ENCODE measurements around the gene LRRC8C. TPM values are rescaled to one million over a fixed set of nuclear protein-coding genes. Genes with fewer than 3 reads are reported as not detected.

LRRC8C gene
- total RNA-seq, 6 donors from 2014 or later: 5.2 to 12.5 (median 11.6) TPM

DNA sequence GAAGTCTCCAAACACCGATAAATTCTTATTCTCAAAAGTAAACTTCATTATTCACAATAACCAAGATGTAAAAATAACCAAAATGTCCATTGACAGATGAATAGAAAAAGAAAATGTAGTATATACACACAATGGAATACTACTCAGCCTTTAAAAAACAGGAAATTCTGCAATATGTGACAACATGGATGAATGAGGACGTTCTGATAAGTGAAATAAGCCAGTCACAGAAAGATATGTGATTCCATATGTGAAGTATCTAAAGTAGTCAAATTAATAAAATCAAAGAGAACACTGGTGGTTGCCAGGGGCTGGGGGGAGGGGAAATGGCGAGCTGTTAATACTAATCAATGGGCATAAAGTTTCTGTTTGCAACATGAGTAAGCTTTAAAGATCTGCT, 36.0 kb downstream of the LRRC8C start:
- no peak for ATAC-seq (ENCODE audit: low FRiP score in 2 of 2)
- Histone ChIP-seq H3K4me3 (no peak overlapping the region), H3K9me3 (no peaks in the 10 kb centered on the region), H3K27ac (peak overlapping the region in 1 of 4 donors; percentile 35), H3K27me3 (no peaks in the 10 kb centered on the region), H3K36me3 (no peaks in the 10 kb centered on the region), H3K4me1 (peaks cover 4 to 19% (median 14%) of the 10 kb centered on the region in 4 donors)
- DNase-seq: no peak
- TF ChIP-seq, protein P1, sequence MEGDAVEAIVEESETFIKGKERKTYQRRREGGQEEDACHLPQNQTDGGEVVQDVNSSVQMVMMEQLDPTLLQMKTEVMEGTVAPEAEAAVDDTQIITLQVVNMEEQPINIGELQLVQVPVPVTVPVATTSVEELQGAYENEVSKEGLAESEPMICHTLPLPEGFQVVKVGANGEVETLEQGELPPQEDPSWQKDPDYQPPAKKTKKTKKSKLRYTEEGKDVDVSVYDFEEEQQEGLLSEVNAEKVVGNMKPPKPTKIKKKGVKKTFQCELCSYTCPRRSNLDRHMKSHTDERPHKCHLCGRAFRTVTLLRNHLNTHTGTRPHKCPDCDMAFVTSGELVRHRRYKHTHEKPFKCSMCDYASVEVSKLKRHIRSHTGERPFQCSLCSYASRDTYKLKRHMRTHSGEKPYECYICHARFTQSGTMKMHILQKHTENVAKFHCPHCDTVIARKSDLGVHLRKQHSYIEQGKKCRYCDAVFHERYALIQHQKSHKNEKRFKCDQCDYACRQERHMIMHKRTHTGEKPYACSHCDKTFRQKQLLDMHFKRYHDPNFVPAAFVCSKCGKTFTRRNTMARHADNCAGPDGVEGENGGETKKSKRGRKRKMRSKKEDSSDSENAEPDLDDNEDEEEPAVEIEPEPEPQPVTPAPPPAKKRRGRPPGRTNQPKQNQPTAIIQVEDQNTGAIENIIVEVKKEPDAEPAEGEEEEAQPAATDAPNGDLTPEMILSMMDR (IDR thresholded peaks at IDR 0.05): no peak
- TF ChIP-seq POLR2A (IDR thresholded peaks at IDR 0.05) (no peak), EP300 (IDR thresholded peaks at IDR 0.05) (no peak), POLR2AphosphoS5 (IDR thresholded peaks at IDR 0.05) (no peak)
- 80 to 82% methylated on average over 3 of the region's 3 CpGs for WGBS, 2 donors

DNA sequence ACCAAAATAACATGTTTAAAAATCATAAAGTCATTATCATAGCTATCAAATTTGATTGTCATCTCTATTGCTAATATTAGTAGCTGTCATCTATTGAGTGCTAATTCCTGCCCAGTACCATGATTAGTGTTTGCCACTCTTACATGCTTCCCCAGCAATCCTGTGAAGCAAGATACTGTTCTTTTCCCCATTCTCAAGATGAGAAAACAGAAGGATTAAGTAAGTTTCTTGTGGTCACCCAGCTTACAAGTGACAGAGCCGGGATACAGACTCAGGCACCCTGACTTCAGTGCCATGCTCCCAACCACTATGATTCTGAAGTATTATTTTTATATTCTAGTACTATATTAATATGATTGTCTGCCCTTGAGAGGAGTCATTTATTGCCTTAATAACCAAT, 36.5 kb downstream of the LRRC8C start:
- H3K27ac ChIP-seq: peak overlapping the region in 1 of 4 donors; percentile 3
- DNase-seq: no peak
- 54 to 77% methylated on average over 1 of the region's 1 CpG for WGBS, 2 donors
- H3K36me3 ChIP-seq: no peaks in the 10 kb centered on the region
- peaks cover 4 to 19% (median 14%) of the 10 kb centered on the region in 4 donors for H3K4me1 ChIP-seq
- no peaks in the 10 kb centered on the region for H3K27me3 ChIP-seq
- no peak for TF ChIP-seq EP300 (IDR thresholded peaks at IDR 0.05)
- TF ChIP-seq POLR2AphosphoS5 (IDR thresholded peaks at IDR 0.05): no peak
- TF ChIP-seq POLR2A (IDR thresholded peaks at IDR 0.05): no peak
- TF ChIP-seq, protein P1 (IDR thresholded peaks at IDR 0.05): no peak
- ATAC-seq (ENCODE audit: low FRiP score in 2 of 2): peak in 1 of 2 donors; percentile 68
- no peak overlapping the region for H3K4me3 ChIP-seq
- H3K9me3 ChIP-seq: no peaks in the 10 kb centered on the region

DNA sequence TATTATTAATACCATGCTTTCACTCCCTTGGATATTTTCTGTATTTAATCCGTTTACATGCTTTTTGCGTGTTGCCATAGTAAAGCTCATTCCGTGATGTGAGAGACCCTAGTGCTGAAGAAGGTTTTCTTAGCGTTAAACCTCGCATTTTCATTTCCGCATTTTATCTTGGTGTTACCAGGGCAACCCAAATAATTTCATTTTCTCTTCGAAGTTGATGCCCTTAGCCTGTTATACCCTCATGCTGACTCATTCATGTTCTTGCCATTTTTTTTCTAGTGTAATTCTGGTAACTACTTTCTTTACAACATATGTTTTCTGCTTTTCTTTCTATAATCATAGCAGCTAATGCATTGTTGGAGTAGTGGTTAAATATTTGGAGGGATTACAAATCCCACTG, 37.2 kb downstream of the LRRC8C start:
- TF ChIP-seq EP300 (IDR thresholded peaks at IDR 0.05) (no peak), POLR2AphosphoS5 (IDR thresholded peaks at IDR 0.05) (no peak), POLR2A (IDR thresholded peaks at IDR 0.05) (no peak)
- TF ChIP-seq, protein P1 (IDR thresholded peaks at IDR 0.05): no peak
- H3K9me3 ChIP-seq: no peaks in the 10 kb centered on the region
- DNase-seq (no peak), ATAC-seq (ENCODE audit: low FRiP score in 2 of 2) (peak in 1 of 2 donors; percentile 87)
- H3K4me3 ChIP-seq: no peak overlapping the region
- H3K27me3 ChIP-seq: no peaks in the 10 kb centered on the region
- peak overlapping the region in 1 of 4 donors; percentile 3 for H3K27ac ChIP-seq
- WGBS, 2 donors: 62 to 79% methylated on average over 7 of the region's 7 CpGs
- H3K4me1 ChIP-seq: peaks cover 4 to 19% (median 14%) of the 10 kb centered on the region in 4 donors
- no peaks in the 10 kb centered on the region for H3K36me3 ChIP-seq

DNA sequence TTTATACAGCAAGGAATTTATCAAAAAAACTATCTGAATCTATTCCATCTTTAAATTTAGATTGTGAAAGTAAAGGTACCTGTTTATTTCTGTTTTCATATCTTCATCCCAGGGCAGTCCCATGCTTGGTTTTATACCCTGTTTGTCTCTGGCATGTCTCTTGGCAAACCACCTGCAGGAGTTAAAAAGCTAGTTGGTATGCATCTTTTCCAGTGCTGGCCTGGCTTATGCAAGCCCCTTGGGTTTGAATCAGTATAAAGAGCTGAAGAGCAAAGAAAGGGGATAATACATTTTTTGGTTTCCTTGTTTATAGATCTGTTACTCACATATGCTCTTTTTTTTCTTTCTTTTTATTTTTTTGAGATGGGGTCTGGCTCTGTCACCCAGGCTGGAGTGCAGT, 37.8 kb downstream of the LRRC8C start:
- Histone ChIP-seq H3K36me3 (no peaks in the 10 kb centered on the region), H3K27ac (no peak overlapping the region), H3K4me3 (no peak overlapping the region), H3K4me1 (peaks cover 4 to 19% (median 14%) of the 10 kb centered on the region in 4 donors), H3K9me3 (no peaks in the 10 kb centered on the region), H3K27me3 (no peaks in the 10 kb centered on the region)
- DNase-seq (no peak), ATAC-seq (ENCODE audit: low FRiP score in 2 of 2) (no peak)
- TF ChIP-seq EP300 (IDR thresholded peaks at IDR 0.05): no peak
- TF ChIP-seq POLR2A (IDR thresholded peaks at IDR 0.05): no peak
- no peak for TF ChIP-seq POLR2AphosphoS5 (IDR thresholded peaks at IDR 0.05)
- TF ChIP-seq, protein P1 (IDR thresholded peaks at IDR 0.05): no peak

DNA sequence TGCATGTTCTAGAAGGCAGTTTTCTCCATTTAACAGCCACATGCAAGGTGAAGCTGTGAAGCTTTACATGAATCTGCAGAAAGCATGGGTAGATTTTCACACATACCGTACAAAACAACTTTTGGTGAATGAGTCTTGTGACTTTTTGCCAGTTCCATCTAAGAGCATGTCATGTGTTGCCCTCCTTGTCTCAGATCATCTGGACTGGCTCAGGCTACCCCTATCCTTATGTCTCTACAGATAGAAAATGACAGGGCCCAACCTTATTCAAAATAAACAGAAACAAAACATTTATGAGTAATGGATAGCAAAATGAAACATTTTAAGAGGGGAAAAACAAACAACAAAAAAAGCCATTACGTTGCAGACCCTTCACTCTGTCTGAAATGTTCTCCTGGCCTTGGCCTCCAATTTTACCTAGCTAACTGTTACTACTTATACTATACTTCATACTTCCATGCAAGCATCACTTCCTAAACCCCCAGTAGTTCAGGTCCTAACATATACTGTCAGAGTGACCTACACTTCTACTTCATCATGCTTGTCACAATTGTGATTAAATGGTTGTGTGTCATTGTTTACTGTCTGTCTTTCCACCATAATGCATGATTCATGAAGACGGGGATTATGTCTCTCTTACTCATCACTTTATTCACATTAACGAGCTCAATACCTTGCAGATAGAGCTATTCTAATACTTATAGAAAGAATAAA, 39.0 kb downstream of the LRRC8C start:
- Histone ChIP-seq H3K4me3 (no peak overlapping the region), H3K9me3 (no peaks in the 10 kb centered on the region), H3K36me3 (no peaks in the 10 kb centered on the region), H3K27me3 (no peaks in the 10 kb centered on the region), H3K4me1 (peaks cover 4 to 19% (median 14%) of the 10 kb centered on the region in 4 donors), H3K27ac (no peak overlapping the region)
- TF ChIP-seq, protein P1 (IDR thresholded peaks at IDR 0.05): no peak
- TF ChIP-seq POLR2A (IDR thresholded peaks at IDR 0.05) (no peak), POLR2AphosphoS5 (IDR thresholded peaks at IDR 0.05) (no peak), EP300 (IDR thresholded peaks at IDR 0.05) (no peak)
- 66 to 70% methylated on average over 4 of the region's 4 CpGs for WGBS, 2 donors
- ATAC-seq (ENCODE audit: low FRiP score in 2 of 2): no peak
- no peak for DNase-seq

All from upper lobe of left lung (tissue), 6 donors.